B cell (primary cell): ENCODE data around the gene SPTB. TPM values are rescaled to one million over a fixed set of nuclear protein-coding genes. Genes with fewer than 3 reads are reported as not detected.

Source experiments
- ATAC-seq: fragments of 200-7000 bp; cut with Tn5 transposase; one replicate; pipeline ENCODE4 v1.10.0; 2021; ENCODE audit warnings: low read depth, mild to moderate bottlenecking, moderate number of reproducible peaks, moderate library complexity
- CTCF ChIA-PET: fragments of 350-600 bp; sonication (Branson Sonifier 250); formaldehyde crosslinking; loops from one replicate; lab custom pipeline; 2021; ENCODE audit warnings: antibody characterized with exemption, inconsistent platforms; lab: Charles Lee
- POLR2A ChIA-PET: fragments of 350-600 bp; sonication (Branson Sonifier 250); formaldehyde crosslinking; loops from one replicate; lab custom pipeline; 2021; ENCODE audit warnings: antibody characterized with exemption; lab: Charles Lee
- DNase-seq: peaks from one replicate; pipeline ENCODE4 v3.0.0; 2013
- H2AFZ ChIP-seq: 2 replicates; pipeline ENCODE4 v1.6.1; 2012; ENCODE audit warnings: mild to moderate bottlenecking, low read depth, low read length; ENCODE audit not compliant: insufficient read depth, poor library complexity, severe bottlenecking
- H3K27ac ChIP-seq, 2 donors: 1 replicate in 1 of 2; 2 replicates in 1 of 2; pipeline ENCODE4 v1.5.1; 2012 to 2013; ENCODE audit warnings: low read length in 2 of 2, mild to moderate bottlenecking in 2 of 2, moderate library complexity in 1 of 2
- H3K27me3 ChIP-seq, 4 experiments: fragments of 200-600 bp in 1 of 4; sonication (generic) in 1 of 4; replicated peaks in 1 of 4; 1 replicate in 2 of 4; 2 replicates in 2 of 4; pipeline versions ENCODE4 v1.6.1 to v1.7.0; 2013 to 2016; ENCODE audit warnings: low read length in 3 of 4, mild to moderate bottlenecking in 2 of 4, mixed read lengths in 1 of 4, moderate library complexity in 1 of 4; ENCODE audit not compliant: insufficient read depth in 4 of 4, control insufficient read depth in 3 of 4; ENCODE audit errors: control extremely low read depth in 1 of 4
- H3K36me3 ChIP-seq, 2 experiments: replicated peaks in 1 of 2; 1 replicate in 1 of 2; 2 replicates in 1 of 2; pipeline versions ENCODE4 v1.6.1 to v1.7.1; 2013; ENCODE audit warnings: low read length in 1 of 2; ENCODE audit not compliant: insufficient read depth in 2 of 2, control insufficient read depth in 1 of 2; ENCODE audit errors: control extremely low read depth in 1 of 2, extremely low read depth in 1 of 2
- H3K4me1 ChIP-seq, 2 donors: fragments of 200-600 bp in 1 of 2; sonication (generic) in 1 of 2; 1 replicate in 1 of 2; 2 replicates in 1 of 2; pipeline versions ENCODE4 v1.5.1 to v1.6.1; 2013 to 2017; ENCODE audit warnings: low read length in 2 of 2; ENCODE audit not compliant: control insufficient read depth in 2 of 2, insufficient read depth in 2 of 2
- H3K4me2 ChIP-seq: replicated peaks from 2 replicates; pipeline ENCODE3; 2012; ENCODE audit warnings: mild to moderate bottlenecking, low read depth, low read length; ENCODE audit not compliant: poor library complexity, severe bottlenecking
- H3K4me3 ChIP-seq, 5 experiments: fragments of 200-600 bp in 1 of 5; sonication (generic) in 1 of 5; 1 replicate in 3 of 5; 2 replicates in 2 of 5; pipeline versions ENCODE4 v1.5.1 to v1.7.0; 2011 to 2016; ENCODE audit warnings: low read length in 4 of 5, mild to moderate bottlenecking in 4 of 5, low read depth in 2 of 5, control low read depth in 1 of 5, moderate library complexity in 1 of 5; ENCODE audit not compliant: insufficient read depth in 1 of 5; ENCODE audit errors: control extremely low read depth in 1 of 5, extremely low read depth in 1 of 5
- H3K79me2 ChIP-seq: fragments of 200-600 bp; sonication (generic); one replicate; pipeline ENCODE4 v1.6.0; 2016; ENCODE audit warnings: low read length; ENCODE audit not compliant: control insufficient read depth, insufficient read depth
- H3K9ac ChIP-seq: fragments of 200-600 bp; sonication (generic); 2 replicates; pipeline ENCODE4 v1.6.1; 2017; ENCODE audit warnings: mild to moderate bottlenecking, low read length, moderate library complexity
- H3K9me3 ChIP-seq, 3 donors: one replicate each; pipeline versions ENCODE4 v1.6.1 to v1.7.1; 2013; ENCODE audit warnings: low read length in 2 of 3; ENCODE audit not compliant: control insufficient read depth in 2 of 3, insufficient read depth in 1 of 3; ENCODE audit errors: control extremely low read depth in 1 of 3
- H4K20me1 ChIP-seq: 2 replicates; pipeline ENCODE4 v1.6.0; 2012; ENCODE audit warnings: mild to moderate bottlenecking, low read length; ENCODE audit not compliant: insufficient read depth, control insufficient read depth, poor library complexity, severe bottlenecking
- H3K27ac Mint-ChIP-seq: one replicate; pipeline ENCODE4 v1.8.0; 2021; ENCODE audit warnings: mixed read lengths
- H3K27me3 Mint-ChIP-seq: one replicate; pipeline ENCODE4 v1.8.0; 2021; ENCODE audit warnings: mixed read lengths
- H3K4me1 Mint-ChIP-seq: one replicate; pipeline ENCODE4 v1.8.0; 2021; ENCODE audit warnings: mixed read lengths
- H3K4me3 Mint-ChIP-seq: one replicate; pipeline ENCODE4 v1.8.0; 2021; ENCODE audit warnings: mixed read lengths
- H3K9me3 Mint-ChIP-seq: one replicate; pipeline ENCODE4 v1.8.0; 2022; ENCODE audit warnings: mixed read lengths; ENCODE audit not compliant: insufficient read depth
- CTCF ChIP-seq: fragments of 200-600 bp; IDR thresholded peaks from one replicate; pipeline ENCODE4 v1.8.0; 2022; ENCODE audit warnings: antibody characterized with exemption, mild to moderate bottlenecking
- EZH2 ChIP-seq: IDR thresholded peaks from 2 replicates; pipeline ENCODE4 v1.6.1; 2012; ENCODE audit warnings: borderline replicate concordance, low read depth, mild to moderate bottlenecking, moderate library complexity, low read length; ENCODE audit not compliant: insufficient read depth, poor library complexity, severe bottlenecking
- WGBS: methylation state at CpG from one replicate; pipeline ENCODE4 v1.1.5; 2013; ENCODE audit warnings: missing lambda C conversion rate; ENCODE audit not compliant: insufficient coverage; 5-methylcytosine and 5-hydroxymethylcytosine counted together
- intact Hi-C: fragments of 100-400 bp; cut with micrococcal nuclease; formaldehyde crosslinking; loops from one replicate; pipeline ENCODE4 v1.10.0; 2022
- polyA plus RNA-seq: library from polyadenylated mRNA; depleted of rRNA; stranded (reverse); fragments of >200 nt; gene quantifications from 2 replicates; pipeline ENCODE4 v1.2.3, GENCODE V29; 2012
- total RNA-seq, 2 donors: library from RNA; stranded (reverse); fragments of 120-200 nt in 1 of 2; gene quantifications; 1 replicate in 1 of 2; 2 replicates in 1 of 2; pipeline versions ENCODE4 v1.2.3 to v1.2.4, GENCODE V29; 2013 to 2022

Gene SPTB
- total and polyA plus RNA-seq, 2 donors (not counting 1 experiment from before 2014, with no cell fraction given), result 0.12 TPM; not detected in 1

- Mint-ChIP-seq H3K9me3 (no peaks in the 10 kb centered on the region), H3K4me3 (no peak overlapping the region), H3K27ac (no peak overlapping the region), H3K4me1 (no peaks in the 10 kb centered on the region), H3K27me3 (peaks cover 38% of the 10 kb centered on the region)
- no peaks in the 10 kb centered on the region for H3K36me3 ChIP-seq
- no peak for ATAC-seq
- no peak overlapping the region for H3K27ac ChIP-seq
- CTCF ChIA-PET, result no interaction called here
- H2AFZ ChIP-seq, result no peak overlapping the region
- H3K79me2 ChIP-seq, result no peaks in the 10 kb centered on the region
- no peak for TF ChIP-seq CTCF
- DNase-seq, result no peak
- POLR2A ChIA-PET, result no interaction called here
- H3K4me1 ChIP-seq, result no peaks in the 10 kb centered on the region
- intact Hi-C loops, result no loop called here
- 92% methylated on average over 5 of the region's 5 CpGs for WGBS
- no peak overlapping the region for H3K4me2 ChIP-seq
- peaks cover 0 to 12% (median 1%) of the 10 kb centered on the region in 4 experiments for H3K27me3 ChIP-seq
- no peaks in the 10 kb centered on the region for H4K20me1 ChIP-seq
- H3K4me3 ChIP-seq, result no peak overlapping the region
- H3K9me3 ChIP-seq, result peaks cover 0 to 3% (median 0%) of the 10 kb centered on the region in 3 donors
- H3K9ac ChIP-seq, result no peak overlapping the region
These were observed 123.0 kb downstream of the SPTB start for GRCh38 chr14:64756712-64757111.

GRCh38 chr14:64755781-64756221 lies 123.9 kb downstream of the SPTB start:
- H2AFZ ChIP-seq, result no peak overlapping the region
- peaks cover 0 to 12% (median 0%) of the 10 kb centered on the region in 4 experiments for H3K27me3 ChIP-seq
- H4K20me1 ChIP-seq, result no peaks in the 10 kb centered on the region
- no peak overlapping the region for H3K9ac ChIP-seq
- H3K27me3 Mint-ChIP-seq, result peaks cover 28% of the 10 kb centered on the region
- no peaks in the 10 kb centered on the region for H3K36me3 ChIP-seq
- no peak overlapping the region for H3K27ac Mint-ChIP-seq
- H3K79me2 ChIP-seq, result no peaks in the 10 kb centered on the region
- peaks cover 0 to 3% (median 0%) of the 10 kb centered on the region in 3 donors for H3K9me3 ChIP-seq
- no peak overlapping the region for H3K4me2 ChIP-seq
- H3K27ac ChIP-seq, result no peak overlapping the region
- DNase-seq, result no peak
- no peak overlapping the region for H3K4me3 Mint-ChIP-seq
- TF ChIP-seq CTCF (no peak), EZH2 (no peak)
- H3K4me1 Mint-ChIP-seq, result no peaks in the 10 kb centered on the region
- CTCF ChIA-PET, result no interaction called here
- intact Hi-C loops, result no loop called here
- H3K9me3 Mint-ChIP-seq, result no peaks in the 10 kb centered on the region
- WGBS, result 91% methylated on average over 6 of the region's 9 CpGs
- ATAC-seq, result no peak
- POLR2A ChIA-PET, result no interaction called here
- no peak overlapping the region for H3K4me3 ChIP-seq
- H3K4me1 ChIP-seq, result no peaks in the 10 kb centered on the region
